ENCODE results near the gene FNIP2. TPM values are rescaled to one million over a fixed set of nuclear protein-coding genes. Genes with fewer than 3 reads are reported as not detected.

The FNIP2 gene
- total and polyA plus RNA-seq, 2 donors (not counting 1 experiment from before 2014, with no cell fraction given) = 16.9 to 36.8 TPM

DNA sequence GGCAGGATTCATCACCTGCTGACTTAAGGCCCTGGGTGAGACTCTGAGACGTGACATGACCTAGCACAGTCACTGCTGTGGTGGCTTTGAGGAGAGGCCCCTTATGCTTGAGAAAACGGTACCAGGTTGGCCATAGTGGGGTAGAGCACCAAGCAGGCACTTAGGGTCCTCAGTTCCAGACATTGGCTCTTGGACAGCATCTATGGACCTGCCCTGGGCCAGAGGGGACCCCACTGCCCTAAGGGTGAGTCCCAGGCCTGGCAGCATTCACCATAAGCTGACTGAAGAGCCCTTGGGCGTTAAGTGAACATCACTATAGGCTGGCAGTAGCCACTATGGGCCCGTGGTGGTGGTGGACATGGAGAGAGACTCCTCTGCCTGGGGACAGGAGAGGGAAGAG lies 78.7 kb downstream of the FNIP2 start:
- no peak for DNase-seq (ENCODE audit: low read depth in 2 of 2)
- no peak overlapping the region for H3K27ac ChIP-seq (ENCODE audit: insufficient read depth, low read length)
- no peaks in the 10 kb centered on the region for H4K20me1 ChIP-seq (ENCODE audit: control insufficient read depth, extremely low read depth, insufficient read depth, low read length)
- H3K36me3 ChIP-seq (ENCODE audit: control insufficient read depth, insufficient read depth, low read length) = no peaks in the 10 kb centered on the region
- H3K9me3 ChIP-seq (ENCODE audit: control insufficient read depth, insufficient read depth, low read depth, low read length) = no peaks in the 10 kb centered on the region
- H3K27me3 ChIP-seq (ENCODE audit: control insufficient read depth, insufficient read depth, low read length) = no peaks in the 10 kb centered on the region
- no peak overlapping the region for H2AFZ ChIP-seq (ENCODE audit: low read length)
- H3K79me2 ChIP-seq (ENCODE audit: control insufficient read depth, insufficient read depth, low read length) = no peaks in the 10 kb centered on the region
- H3K4me2 ChIP-seq (ENCODE audit: extremely low read depth, insufficient read depth, low read length) = no peak overlapping the region
- no peak overlapping the region for H3K9ac ChIP-seq (ENCODE audit: insufficient read depth, low read length)
- TF ChIP-seq, protein P1, sequence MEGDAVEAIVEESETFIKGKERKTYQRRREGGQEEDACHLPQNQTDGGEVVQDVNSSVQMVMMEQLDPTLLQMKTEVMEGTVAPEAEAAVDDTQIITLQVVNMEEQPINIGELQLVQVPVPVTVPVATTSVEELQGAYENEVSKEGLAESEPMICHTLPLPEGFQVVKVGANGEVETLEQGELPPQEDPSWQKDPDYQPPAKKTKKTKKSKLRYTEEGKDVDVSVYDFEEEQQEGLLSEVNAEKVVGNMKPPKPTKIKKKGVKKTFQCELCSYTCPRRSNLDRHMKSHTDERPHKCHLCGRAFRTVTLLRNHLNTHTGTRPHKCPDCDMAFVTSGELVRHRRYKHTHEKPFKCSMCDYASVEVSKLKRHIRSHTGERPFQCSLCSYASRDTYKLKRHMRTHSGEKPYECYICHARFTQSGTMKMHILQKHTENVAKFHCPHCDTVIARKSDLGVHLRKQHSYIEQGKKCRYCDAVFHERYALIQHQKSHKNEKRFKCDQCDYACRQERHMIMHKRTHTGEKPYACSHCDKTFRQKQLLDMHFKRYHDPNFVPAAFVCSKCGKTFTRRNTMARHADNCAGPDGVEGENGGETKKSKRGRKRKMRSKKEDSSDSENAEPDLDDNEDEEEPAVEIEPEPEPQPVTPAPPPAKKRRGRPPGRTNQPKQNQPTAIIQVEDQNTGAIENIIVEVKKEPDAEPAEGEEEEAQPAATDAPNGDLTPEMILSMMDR (conservative IDR thresholded peaks at IDR 0.05 in 1 of 2, IDR thresholded peaks at IDR 0.05 in 1 of 2; ENCODE audit: low read depth in 1 of 2, low read length in 2 of 2) = no peak
- TF ChIP-seq EZH2 (IDR thresholded peaks at IDR 0.05; ENCODE audit: low read length, missing control alignments) = no peak
- no peak overlapping the region for H3K4me3 ChIP-seq (replicated peaks in 1 of 4; ENCODE audit: control extremely low read depth in 1 of 4, insufficient read depth in 1 of 4, low read depth in 3 of 4, low read length in 4 of 4)
- H3K4me1 ChIP-seq (ENCODE audit: control insufficient read depth, extremely low read depth, insufficient read depth, low read length) = no peaks in the 10 kb centered on the region

DNA sequence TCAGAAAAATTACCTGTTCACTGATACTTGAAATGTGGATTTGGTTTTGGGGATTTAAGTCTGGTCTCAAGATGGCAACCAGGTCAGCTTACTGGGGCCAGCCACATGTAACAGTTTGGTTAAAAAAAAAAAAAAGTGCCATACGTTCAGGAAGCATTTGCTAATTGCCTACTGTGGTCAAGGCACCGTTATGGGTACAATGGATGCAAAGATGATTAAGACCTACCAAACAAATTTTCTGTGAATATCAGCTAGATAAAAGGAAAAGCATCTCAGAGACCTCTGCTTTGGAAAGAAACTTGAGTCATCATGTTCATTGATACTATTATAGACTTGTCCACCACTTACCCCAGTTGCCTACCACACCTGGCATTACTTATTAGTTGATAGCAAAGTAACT lies 80.9 kb downstream of the FNIP2 start:
- Histone ChIP-seq H3K36me3 (ENCODE audit: control insufficient read depth, insufficient read depth, low read length) (peaks cover 2% of the 10 kb centered on the region), H3K79me2 (ENCODE audit: control insufficient read depth, insufficient read depth, low read length) (no peaks in the 10 kb centered on the region), H3K4me2 (ENCODE audit: extremely low read depth, insufficient read depth, low read length) (no peak overlapping the region), H3K27me3 (ENCODE audit: control insufficient read depth, insufficient read depth, low read length) (no peaks in the 10 kb centered on the region), H3K9ac (ENCODE audit: insufficient read depth, low read length) (no peak overlapping the region), H4K20me1 (ENCODE audit: control insufficient read depth, extremely low read depth, insufficient read depth, low read length) (no peaks in the 10 kb centered on the region), H2AFZ (ENCODE audit: low read length) (no peak overlapping the region), H3K4me3 (replicated peaks in 1 of 4; ENCODE audit: control extremely low read depth in 1 of 4, insufficient read depth in 1 of 4, low read depth in 3 of 4, low read length in 4 of 4) (no peak overlapping the region), H3K27ac (ENCODE audit: insufficient read depth, low read length) (no peak overlapping the region), H3K9me3 (ENCODE audit: control insufficient read depth, insufficient read depth, low read depth, low read length) (no peaks in the 10 kb centered on the region), H3K4me1 (ENCODE audit: control insufficient read depth, extremely low read depth, insufficient read depth, low read length) (no peaks in the 10 kb centered on the region)
- DNase-seq (ENCODE audit: low read depth in 2 of 2) = no peak
- TF ChIP-seq, protein P1 (conservative IDR thresholded peaks at IDR 0.05 in 1 of 2, IDR thresholded peaks at IDR 0.05 in 1 of 2; ENCODE audit: low read depth in 1 of 2, low read length in 2 of 2) = no peak
- no peak for TF ChIP-seq EZH2 (IDR thresholded peaks at IDR 0.05; ENCODE audit: low read length, missing control alignments)

DNA sequence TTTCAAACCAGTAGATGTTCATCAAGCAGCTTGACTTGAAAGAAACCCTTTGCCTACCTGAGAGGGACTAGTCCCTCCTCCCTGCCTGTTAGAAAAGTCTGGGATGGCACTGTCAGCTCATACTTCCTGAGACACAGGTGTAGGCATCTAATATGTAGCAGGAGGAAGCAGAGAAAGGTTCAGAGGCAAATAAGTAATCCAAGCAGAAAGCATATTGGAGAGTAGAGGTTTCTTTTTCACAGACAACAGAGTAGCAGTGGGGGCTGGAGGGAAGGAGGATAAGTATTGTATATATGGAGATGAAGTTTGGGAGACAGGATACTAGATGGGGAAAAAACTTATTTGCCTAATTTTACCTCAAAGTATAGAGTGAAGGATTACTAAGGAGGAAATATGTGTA lies 81.5 kb downstream of the FNIP2 start:
- Histone ChIP-seq H3K79me2 (ENCODE audit: control insufficient read depth, insufficient read depth, low read length) (no peaks in the 10 kb centered on the region), H3K4me3 (replicated peaks in 1 of 4; ENCODE audit: control extremely low read depth in 1 of 4, insufficient read depth in 1 of 4, low read depth in 3 of 4, low read length in 4 of 4) (no peak overlapping the region), H3K27me3 (ENCODE audit: control insufficient read depth, insufficient read depth, low read length) (no peaks in the 10 kb centered on the region), H3K9ac (ENCODE audit: insufficient read depth, low read length) (no peak overlapping the region), H3K9me3 (ENCODE audit: control insufficient read depth, insufficient read depth, low read depth, low read length) (no peaks in the 10 kb centered on the region), H3K4me2 (ENCODE audit: extremely low read depth, insufficient read depth, low read length) (no peak overlapping the region), H4K20me1 (ENCODE audit: control insufficient read depth, extremely low read depth, insufficient read depth, low read length) (no peaks in the 10 kb centered on the region), H3K36me3 (ENCODE audit: control insufficient read depth, insufficient read depth, low read length) (peaks cover 2% of the 10 kb centered on the region), H3K27ac (ENCODE audit: insufficient read depth, low read length) (no peak overlapping the region), H3K4me1 (ENCODE audit: control insufficient read depth, extremely low read depth, insufficient read depth, low read length) (no peaks in the 10 kb centered on the region), H2AFZ (ENCODE audit: low read length) (no peak overlapping the region)
- DNase-seq (ENCODE audit: low read depth in 2 of 2) = no peak
- TF ChIP-seq, protein P1 (conservative IDR thresholded peaks at IDR 0.05 in 1 of 2, IDR thresholded peaks at IDR 0.05 in 1 of 2; ENCODE audit: low read depth in 1 of 2, low read length in 2 of 2) = no peak
- no peak for TF ChIP-seq EZH2 (IDR thresholded peaks at IDR 0.05; ENCODE audit: low read length, missing control alignments)
